GM21825 (cell line): ENCODE measurements around the gene TRABD2B.

Experiments used
- ATAC-seq: cut with Tn5 transposase; IDR thresholded peaks from one replicate; pipeline ENCODE4 v1.9.1; 2021; ENCODE audit warnings: mild to moderate bottlenecking, moderate library complexity; ENCODE audit not compliant: unreplicated experiment

Gene TRABD2B

GRCh38 chr1:47993881-47994625 is 3.1 kb downstream of the TRABD2B start:
- ATAC-seq: no peak

GRCh38 chr1:47993416-47993740 is 3.8 kb downstream of the TRABD2B start:
- no peak for ATAC-seq

GRCh38 chr1:47992720-47993415 is 4.3 kb downstream of the TRABD2B start:
- ATAC-seq: no peak

DNA sequence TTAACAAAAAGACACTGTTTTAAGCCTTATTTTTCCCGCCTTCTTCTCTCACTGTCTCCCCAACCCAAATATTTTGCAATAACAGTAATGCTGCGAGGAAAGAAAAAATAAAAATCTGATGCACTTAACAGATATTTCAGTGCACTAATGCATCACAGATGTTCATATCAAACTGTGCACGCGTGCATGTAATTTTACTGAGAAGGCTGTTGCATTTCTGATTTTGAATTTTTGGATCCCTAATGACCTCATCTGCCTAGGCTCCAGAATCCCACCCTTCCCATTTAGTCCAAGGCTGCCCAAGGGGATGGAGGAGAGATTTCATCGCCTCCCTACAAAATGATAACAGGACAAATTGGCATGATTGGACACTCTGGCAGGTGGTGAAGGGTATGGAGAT is 5.5 kb downstream of the TRABD2B start:
- no peak for ATAC-seq

DNA sequence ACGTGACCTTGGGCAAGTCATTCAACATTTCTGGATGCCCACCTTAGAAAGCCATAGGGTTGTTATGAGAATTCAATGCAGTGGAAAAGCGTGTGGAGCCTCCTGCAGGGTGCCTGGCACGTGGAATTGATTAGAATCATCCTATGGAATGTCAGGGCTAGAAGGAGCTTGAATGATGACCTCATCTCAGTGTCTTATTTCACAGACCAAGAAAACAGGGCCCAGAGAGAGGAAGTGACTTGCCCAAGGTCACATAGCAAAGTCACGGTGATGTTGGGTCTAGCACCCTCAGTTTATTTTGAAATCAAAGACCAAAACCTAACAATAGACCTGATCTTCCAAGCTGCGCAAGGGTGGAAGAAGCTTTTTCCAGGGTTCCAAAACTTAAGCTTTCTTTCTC is 6.0 kb downstream of the TRABD2B start:
- no peak for ATAC-seq

GRCh38 chr1:47990286-47990685 is 6.9 kb downstream of the TRABD2B start:
- ATAC-seq: no peak

DNA sequence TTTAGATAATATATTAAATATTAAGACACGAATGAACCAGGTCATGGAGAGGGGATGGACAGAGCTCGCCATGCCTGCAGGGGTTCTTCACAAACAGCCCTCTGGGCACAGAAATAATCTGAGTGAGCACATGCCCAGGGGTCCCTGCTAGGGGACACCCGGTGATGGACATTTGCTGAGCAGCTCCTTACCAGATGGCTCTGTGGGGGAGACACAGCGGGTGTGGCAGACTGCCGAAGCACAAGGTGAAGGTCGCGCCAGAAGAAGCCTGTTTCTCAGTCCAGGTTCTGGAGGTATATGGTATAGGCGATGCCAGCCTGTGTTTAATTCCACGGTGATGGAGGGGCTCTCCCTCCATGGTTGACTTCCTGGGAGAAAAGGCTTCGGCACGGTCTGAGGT is 9.6 kb downstream of the TRABD2B start:
- ATAC-seq: no peak

DNA sequence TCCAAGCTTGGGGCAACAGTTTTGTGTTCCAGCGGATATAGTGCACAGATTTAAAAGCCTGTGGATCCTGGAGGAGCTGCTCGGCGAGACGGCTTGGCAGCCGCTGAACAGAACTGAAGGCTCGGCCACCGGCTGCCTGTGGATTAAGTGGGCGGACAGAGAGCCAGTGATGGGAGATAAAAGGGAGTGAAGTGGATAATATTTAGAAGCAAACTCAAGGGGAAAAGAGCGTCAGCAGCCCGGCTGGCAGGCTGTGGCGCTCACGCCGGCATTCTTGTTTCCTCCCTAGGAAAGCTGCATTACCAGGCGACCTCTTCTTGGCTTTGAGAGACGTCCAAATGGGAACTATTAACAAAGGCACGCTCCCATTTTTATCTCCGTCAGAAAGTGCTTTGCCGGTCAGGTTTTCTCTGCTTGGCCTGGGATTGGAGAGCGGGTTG is 10.4 kb downstream of the TRABD2B start:
- no peak for ATAC-seq

- no peak for ATAC-seq
Observed at GRCh38 chr1:47985018-47985417, 12.2 kb downstream of the TRABD2B start.

GRCh38 chr1:47984175-47984789 is 12.9 kb downstream of the TRABD2B start:
- ATAC-seq: no peak

- no peak for ATAC-seq
Observed at GRCh38 chr1:47983691-47984090, 13.5 kb downstream of the TRABD2B start.

DNA sequence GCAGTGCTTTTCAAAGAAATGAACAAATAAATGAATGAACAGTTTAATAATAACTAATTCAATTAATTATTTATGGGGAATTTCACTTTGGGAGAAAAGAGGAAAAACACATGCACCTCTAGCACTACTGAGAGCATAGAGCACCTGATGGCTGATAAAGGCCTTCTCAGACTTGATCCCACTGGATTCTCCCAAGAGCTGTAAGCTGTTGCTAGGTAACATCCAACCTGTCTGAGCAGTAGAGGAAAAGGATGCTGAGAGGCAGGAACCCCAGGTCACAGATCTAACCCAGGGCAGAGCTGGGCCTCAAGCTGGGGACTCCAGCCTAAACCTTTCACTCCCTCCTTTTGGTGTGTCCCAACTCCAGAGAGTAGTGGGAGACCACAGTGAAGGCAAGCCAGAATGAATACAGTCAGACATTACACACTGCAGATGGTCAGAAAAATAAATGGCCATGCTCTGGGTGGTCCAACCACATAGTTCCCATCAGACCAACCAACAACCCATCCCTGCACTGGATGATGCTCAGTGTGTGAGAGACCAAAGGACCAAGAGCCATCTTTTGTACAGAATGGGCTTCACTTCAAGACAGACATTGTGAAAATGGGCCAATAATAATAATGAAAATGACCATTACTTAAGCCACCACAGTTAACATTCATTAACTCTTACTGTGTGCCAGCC is 15.4 kb downstream of the TRABD2B start:
- no peak for ATAC-seq

- no peak for ATAC-seq
Observed at GRCh38 chr1:47980501-47980900, 16.7 kb downstream of the TRABD2B start.

- no peak for ATAC-seq
Observed at GRCh38 chr1:47979724-47980123, 17.5 kb downstream of the TRABD2B start.

DNA sequence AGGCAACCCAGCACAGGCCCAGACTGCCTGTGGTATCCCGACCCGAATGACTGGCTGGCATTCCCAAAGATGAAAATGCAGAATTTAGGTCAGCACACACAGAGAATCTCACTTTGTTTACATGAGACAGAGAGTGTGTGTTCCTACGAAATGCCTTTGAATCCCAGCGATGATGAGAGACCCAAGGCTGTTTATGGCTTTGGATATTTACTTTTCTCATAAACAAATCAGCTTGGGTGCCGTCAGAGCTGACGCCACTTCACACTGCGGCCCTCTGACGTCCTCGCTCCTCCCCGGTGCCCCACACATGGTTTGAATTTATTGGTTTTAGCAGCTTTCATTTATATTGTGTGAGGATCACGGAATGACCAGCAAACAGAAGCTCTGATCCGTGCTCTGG is 18.7 kb downstream of the TRABD2B start:
- ATAC-seq: no peak

DNA sequence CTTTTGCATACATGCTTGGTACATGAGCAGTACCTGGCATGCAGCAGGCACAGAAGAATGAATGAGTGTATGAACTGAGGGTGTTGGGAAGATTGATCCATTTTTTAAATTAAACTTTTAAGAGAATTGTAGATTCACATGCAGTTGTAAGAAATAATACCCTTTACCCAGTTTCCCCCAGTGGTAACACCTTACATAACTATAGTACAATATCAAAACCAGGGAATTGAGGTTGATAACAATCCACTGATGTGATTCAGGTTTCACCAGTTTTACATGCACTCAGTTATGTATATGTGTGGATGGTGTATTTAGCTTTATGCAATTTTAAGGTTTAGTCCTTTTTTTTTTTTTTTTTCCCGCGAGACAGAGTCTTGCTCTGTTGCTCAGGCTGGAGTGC is 20.5 kb downstream of the TRABD2B start:
- no peak for ATAC-seq

- no peak for ATAC-seq
Observed at GRCh38 chr1:47976267-47976666, 20.9 kb downstream of the TRABD2B start.

- ATAC-seq: no peak
Observed at GRCh38 chr1:47975302-47975921, 21.8 kb downstream of the TRABD2B start.

DNA sequence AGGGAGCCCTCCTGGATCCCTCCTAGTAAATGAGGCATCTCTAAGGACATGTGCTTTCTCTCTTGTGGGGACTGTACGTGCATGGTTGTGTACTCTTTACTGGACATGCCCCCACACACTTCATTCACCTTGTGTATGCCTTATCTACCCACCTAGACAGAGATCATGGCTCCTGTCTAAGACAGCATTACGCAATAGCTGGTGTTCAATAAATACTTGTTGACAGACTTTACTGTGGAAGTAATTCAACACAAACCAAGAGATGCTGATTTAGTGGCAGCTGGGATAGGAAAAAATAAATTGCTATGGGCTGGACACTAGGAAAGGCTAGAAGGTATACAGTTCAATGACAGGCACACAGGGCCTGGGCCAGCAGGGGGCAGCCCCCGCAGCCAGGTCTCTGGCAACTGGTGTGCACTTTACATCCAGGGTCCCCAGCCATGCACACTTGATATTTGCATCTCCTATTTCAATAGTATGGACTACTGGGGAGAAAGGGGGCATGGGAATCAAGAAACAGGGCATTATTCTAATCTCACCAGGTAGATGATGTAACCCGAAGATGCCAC is 24.2 kb downstream of the TRABD2B start:
- no peak for ATAC-seq

DNA sequence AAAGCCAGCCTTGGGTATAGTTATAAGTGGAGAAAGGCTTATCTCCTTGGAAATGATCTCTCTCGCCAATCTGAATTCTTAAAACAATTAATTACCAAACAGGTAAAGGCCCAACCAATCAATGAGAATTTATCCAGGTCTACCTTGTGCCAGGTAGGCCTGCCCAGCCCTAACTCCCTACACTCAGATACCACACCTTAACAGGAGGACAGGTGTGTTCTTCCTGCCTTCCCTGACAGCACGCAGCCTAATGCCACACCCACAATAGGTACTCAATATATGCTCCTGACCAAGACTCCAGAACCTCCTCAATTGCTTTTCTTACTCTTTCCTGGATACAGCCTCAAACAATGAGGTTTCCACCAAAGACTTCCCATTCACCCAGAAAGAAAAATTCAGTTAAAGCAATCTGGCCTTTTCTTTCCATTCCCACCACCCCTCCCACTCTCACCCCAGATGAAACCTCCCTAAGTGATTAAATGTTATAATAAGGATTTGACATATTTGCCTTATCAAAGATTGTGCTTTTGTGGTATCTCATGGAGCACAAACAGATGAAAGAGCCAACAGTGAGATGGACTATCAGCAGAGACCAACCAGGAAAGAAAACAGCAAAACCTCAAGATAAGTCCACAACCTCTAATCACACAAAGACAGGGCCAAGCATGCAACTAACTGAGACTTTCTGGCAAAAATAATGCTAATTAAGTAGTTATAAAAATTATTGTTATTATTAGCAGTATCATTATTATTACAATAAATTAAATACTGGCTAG is 25.6 kb downstream of the TRABD2B start:
- ATAC-seq: no peak
